Brain pericyte (primary cell): Measurements from ENCODE around the gene RENBP.

ENCODE experiments used
- DNase-seq: peaks from one replicate; pipeline ENCODE4 v3.0.0-alpha.2; 2012; ENCODE audit warnings: low read depth, low spot score

Gene RENBP

DNA sequence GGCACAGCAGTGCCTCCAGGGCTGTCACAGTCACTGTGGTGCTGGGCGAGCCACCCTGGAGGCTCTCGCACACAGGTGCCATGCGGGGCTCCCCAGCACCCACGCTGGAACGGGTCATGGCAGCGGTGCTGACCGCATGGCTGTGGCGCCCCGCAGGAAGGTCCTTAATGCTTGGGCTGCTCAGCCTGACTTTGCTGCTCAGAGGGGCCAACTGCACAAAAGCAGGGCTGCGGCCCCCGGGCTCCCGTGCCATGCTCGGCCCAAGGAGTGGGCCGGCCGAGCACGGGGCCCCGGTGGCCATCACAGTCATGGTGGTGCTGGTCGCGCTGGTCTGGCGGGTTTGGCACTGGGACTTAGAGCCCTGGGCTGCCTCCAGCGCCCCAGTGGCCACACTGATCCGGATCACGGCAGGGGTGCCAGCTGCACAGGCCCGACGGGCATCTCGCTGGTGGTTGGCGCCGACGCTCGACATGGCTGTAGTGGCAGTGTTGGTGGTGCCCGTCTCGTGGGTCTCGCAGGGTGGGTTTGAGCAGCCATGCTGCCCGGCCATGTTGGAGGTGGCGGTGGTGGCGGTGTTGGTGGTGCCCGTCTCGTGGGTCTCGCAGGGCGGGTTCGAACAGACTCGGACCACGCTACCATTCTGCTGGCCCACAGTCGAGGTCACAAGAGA is 10.2 kb upstream of the RENBP start:
- DNase-seq, result no peak

DNA sequence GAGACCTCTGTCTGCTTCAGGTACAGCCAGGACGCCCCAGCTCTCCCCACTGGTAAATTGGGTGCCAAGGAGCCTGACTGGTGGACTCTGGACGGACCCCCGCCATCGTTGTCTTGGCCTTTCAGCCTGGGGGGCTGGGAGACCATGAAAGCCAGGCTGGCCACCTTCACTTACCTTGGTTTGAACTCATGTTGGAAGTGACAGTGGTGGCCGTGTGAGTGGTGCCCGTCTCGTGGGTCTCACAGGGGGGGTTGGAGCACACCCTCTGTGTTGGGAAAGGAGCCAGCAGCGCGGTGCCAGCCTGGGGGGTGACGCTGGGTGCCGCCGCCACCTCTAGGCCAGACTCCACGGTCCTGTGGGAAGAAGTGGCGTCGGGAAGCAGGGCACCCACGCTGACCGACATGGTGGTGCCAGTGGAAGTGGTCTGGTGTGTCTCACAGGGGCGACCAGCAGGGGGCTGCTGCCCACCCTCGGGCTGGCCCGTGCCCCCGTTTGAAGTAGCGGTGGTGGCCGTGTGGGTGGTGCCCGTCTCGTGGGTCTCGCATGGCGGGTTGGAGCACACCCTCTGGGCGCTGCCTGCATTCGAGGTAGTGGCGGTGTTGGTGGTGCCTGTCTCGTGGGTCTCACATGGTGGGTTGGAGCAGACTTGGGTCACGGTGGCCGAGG is 9.6 kb upstream of the RENBP start:
- DNase-seq, result no peak

GRCh38 chrX:153953342-153953830 is 8.9 kb upstream of the RENBP start:
- no peak for DNase-seq

DNA sequence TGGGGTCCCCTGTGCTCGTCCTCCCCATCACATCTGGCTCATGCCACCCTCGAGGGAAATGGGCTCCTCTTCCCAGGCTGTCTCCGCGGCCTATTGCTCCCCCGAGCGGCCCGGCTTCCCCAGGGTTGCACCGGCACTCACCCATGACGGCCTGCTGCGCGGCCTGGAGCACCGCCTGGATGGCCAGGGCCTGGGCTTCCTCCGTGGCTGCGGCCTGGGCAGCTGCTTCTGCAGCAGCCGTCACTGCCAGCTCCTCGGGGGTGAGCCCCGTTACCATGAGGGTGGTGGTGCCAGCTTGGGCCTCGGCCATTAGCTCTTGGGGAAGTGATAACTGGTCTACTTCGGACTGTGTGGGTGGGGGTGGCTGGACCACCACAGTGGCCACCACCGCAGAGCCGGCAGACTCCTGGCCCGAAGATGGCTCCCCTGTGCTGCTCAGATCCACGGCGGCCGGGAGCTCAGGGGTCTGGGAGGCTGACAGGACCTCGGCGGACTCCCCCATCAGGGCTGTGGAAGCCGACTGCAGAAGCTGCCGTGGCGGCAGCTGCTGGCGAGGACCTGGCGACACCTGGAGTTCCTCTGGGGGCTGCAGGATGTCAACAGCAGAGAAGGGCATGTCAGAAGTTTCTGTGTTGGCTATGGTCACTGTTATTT is 8.1 kb upstream of the RENBP start:
- no peak for DNase-seq

GRCh38 chrX:153951683-153952372 is 7.4 kb upstream of the RENBP start:
- no peak for DNase-seq

GRCh38 chrX:153950127-153950526 is 5.7 kb upstream of the RENBP start:
- DNase-seq, result no peak

GRCh38 chrX:153948847-153949805 is 4.7 kb upstream of the RENBP start:
- DNase-seq, result no peak

DNA sequence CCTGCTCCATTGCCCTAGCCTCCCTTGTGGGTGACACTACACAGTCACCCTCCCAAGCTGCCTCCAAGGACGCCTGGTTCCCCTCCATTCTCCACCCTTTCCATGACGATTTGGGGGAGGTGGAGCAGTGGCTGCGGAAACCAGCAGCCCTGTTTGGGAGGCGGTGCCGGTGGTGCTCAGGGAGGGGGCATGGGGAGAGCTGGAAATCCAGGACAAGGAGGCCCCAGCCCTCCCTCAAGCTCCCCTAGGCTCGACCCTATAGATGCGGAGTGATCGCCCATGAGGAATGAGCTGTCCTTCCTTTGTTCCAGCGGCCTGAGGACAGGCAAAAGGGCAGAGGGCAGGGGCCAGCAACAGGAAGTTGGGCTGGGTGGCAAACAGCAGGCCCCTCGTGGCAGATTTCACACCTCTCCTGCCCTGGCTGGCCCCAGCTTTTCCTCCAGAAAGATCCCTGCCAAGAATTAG is 3.6 kb upstream of the RENBP start:
- no peak for DNase-seq

GRCh38 chrX:153947009-153947769 is 2.7 kb upstream of the RENBP start:
- DNase-seq, result no peak

DNA sequence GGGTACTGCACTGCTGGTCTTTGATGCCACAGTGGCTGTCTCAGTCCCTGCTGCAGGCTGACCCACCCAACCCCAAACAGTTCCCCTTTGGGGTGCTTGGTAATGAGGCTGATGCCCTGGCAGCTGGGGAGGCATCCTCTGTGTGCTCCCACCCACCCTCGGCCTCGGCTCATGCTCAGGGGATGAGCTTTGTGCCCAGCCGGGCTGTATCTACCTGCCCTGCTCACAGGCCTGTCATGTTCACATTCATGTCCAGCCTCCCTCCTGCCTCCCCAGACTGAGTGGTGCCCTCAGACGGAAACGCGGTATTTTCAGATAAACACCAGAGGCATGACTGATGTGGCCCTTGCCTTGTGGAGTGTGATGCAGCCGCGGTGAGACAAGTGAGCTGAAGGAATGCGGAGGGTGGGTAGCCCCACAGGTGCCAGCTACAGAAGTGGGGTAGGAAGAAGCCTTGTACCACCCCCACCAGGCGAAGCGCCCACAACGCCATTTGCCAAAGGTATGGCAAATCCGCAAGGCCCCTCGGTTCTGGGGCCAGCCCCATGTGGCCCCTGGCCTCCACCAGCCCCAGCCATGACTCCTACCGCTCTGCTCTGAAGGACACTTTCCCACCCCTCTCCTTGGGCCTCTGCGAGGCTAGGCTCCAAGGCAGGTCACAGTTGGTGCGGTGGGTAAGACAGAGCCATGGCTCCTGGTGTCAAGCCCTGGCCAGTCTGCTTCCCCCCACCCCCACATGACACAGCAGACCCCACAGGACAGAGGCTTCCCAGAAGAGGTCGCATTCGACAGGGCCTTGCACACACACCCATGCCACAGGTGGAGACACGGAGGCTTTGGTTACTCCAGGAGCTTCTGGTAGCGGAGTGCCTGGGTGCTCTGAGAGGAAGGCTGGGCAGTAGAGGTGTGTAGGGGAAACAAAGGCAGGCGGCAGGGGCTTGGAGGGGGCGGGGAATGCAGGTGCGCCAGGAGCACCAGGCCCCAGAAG is 1.8 kb upstream of the RENBP start:
- DNase-seq, result no peak

- DNase-seq, result no peak
Observed at GRCh38 chrX:153944800-153945150, 332 bp upstream of the RENBP start.

GRCh38 chrX:153941336-153942252 is 2.8 kb downstream of the RENBP start:
- no peak for DNase-seq

GRCh38 chrX:153939573-153939972 is 4.9 kb downstream of the RENBP start:
- no peak for DNase-seq

DNA sequence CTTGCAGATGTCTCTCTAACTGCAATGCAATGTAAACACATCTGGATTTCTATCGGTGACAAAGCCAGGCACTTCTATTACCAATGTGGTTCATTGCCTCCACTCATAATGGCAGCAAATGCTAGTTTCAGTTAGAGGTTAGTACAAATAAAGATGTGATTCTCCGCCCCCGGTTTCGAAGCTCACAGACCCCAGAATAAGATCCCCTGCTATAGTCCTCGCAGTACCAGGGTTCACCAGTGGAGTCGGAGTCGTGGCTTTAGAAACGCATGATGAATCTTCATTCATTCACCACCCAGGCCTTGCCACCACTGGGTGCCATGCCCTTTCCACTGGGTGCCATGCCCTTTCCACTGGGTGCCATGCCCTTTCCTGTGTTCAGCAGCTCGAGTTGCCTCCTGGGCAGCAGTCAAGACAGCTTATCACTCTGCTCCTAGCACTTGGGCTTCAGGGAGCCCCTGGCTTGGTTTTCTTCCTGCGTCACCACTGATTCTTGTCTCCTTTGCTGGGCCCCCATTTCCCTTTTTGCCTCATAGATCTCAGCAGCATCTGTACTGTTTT is 6.1 kb downstream of the RENBP start:
- DNase-seq, result no peak

- DNase-seq, result no peak
Observed at GRCh38 chrX:153937056-153937455, 7.4 kb downstream of the RENBP start.

DNA sequence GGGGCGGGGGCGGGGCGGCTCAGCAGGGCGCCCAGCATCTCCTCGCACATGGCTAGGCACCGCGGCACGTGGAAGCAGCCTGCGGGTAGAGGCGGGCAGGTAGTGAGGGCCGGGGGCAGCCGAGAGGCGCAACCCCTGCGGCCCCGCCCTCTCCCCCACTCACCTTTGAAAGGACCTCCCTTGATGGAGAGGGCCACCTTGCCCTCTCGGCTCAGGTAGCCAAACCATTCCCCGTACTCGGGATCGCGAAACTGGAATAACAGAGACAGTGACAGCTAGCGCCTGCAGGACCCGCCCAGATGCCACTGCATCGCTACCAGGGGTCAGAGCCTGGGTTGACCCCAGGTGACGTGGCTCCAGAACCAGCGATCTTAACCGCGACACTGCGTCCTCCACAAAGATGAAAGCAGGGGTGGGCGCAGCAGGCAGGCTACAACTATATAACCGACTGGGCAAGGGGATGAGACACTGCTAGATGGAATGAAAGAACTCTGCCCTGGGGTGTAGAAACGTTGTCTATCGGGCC is 9.1 kb downstream of the RENBP start:
- no peak for DNase-seq

DNA sequence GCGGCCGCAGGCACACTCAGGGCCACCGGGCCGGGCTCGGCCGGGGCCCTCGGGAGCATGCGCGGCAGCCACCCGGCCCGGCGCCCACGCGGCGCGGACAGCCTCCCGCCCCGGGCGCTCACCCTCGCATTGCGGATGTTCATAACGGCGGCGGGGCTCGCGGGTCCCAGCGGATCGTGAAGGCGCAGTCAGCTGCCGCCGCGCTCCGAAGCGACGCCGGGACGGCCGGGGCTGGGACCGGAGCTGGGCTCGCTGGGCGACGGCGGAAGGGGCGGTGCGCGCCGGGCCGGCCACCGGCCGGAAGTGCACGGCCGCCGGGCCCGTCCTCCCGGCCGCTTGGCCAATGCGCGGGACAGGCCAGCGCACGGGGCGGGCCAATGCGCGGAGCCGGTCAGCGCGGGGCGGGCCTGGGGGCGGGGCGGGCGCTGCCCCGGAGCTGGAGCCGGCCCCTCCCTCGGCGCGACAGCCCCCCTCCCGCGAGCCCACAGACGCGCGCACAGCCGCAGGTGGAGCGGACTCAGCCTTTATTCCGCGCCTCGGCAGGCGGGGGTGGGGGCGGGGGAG is 9.6 kb downstream of the RENBP start, which contains the start of gene NAA10:
TSS of gene NAA10 (minus strand) at position 276 of the 564 bp plus-strand sequence. CDS start at position 143, 133 bp downstream.
- DNase-seq, result no peak
